H1 (cell line): ENCODE results near the gene WDFY4. TPM values are rescaled to one million over a fixed set of nuclear protein-coding genes. Genes with fewer than 3 reads are reported as not detected.

ENCODE experiments used
- CTCF ChIA-PET: fragments of 300-600 bp; sonication (Branson Sonifier 250); formaldehyde crosslinking; loops from one replicate; lab custom pipeline; 2021; ENCODE audit not compliant: partially characterized antibody; lab: Charles Lee
- POLR2A ChIA-PET: fragments of 300-600 bp; sonication (Branson Sonifier 250); formaldehyde crosslinking; loops from one replicate; lab custom pipeline; 2021; ENCODE audit warnings: inconsistent platforms; ENCODE audit not compliant: partially characterized antibody; lab: Charles Lee
- DNase-seq, 2 experiments: peaks; one replicate each; pipeline versions ENCODE4 v3.0.0 to v3.0.0-alpha.2; 2010 to 2022; ENCODE audit warnings: low spot score in 2 of 2, low read depth in 1 of 2, mixed read lengths in 1 of 2
- FAIRE-seq: peaks from 2 replicates; lab custom pipeline; 2011; peaks lifted over from hg19 to GRCh38; lab: Jason Lieb, UNC
- H2AFZ ChIP-seq: 2 replicates; pipeline ENCODE4 v1.8.1; 2012; ENCODE audit warnings: low read length, inconsistent platforms
- H2AK5ac ChIP-seq: 2 replicates; pipeline ENCODE4 v1.6.1; 2013; ENCODE audit warnings: low read depth, low read length
- H2BK120ac ChIP-seq: replicated peaks from 2 replicates; pipeline ENCODE3; 2013; ENCODE audit warnings: low read depth, low read length, inconsistent platforms
- H2BK12ac ChIP-seq: 2 replicates; pipeline ENCODE4 v1.6.1; 2013; ENCODE audit warnings: low read depth, low read length
- H2BK15ac ChIP-seq: 2 replicates; pipeline ENCODE4 v1.6.1; 2013; ENCODE audit warnings: low read length
- H2BK20ac ChIP-seq: 2 replicates; pipeline ENCODE4 v1.6.1; 2013; ENCODE audit warnings: low read length
- H2BK5ac ChIP-seq: 2 replicates; pipeline ENCODE4 v1.6.1; 2013; ENCODE audit warnings: low read depth, low read length
- H3K14ac ChIP-seq: 2 replicates; pipeline ENCODE4 v1.6.1; 2013; ENCODE audit warnings: inconsistent platforms; ENCODE audit not compliant: insufficient read length
- H3K18ac ChIP-seq: 2 replicates; pipeline ENCODE4 v1.6.1; 2013; ENCODE audit warnings: low read length; ENCODE audit errors: extremely low read depth
- H3K23ac ChIP-seq: 2 replicates; pipeline ENCODE4 v1.6.1; 2013; ENCODE audit warnings: inconsistent platforms; ENCODE audit not compliant: insufficient read length
- H3K23me2 ChIP-seq: 2 replicates; pipeline ENCODE4 v1.6.1; 2013; ENCODE audit warnings: low read depth, low read length
- H3K27ac ChIP-seq: 2 replicates; pipeline ENCODE4 v1.6.1; 2011; ENCODE audit warnings: low read depth, low read length, inconsistent platforms
- H3K27me3 ChIP-seq, 4 experiments: replicated peaks in 1 of 4; 1 replicate in 1 of 4; 2 replicates in 3 of 4; pipeline versions ENCODE4 v1.6.1 to v1.8.1; 2011 to 2013; ENCODE audit warnings: low read length in 3 of 4, mild to moderate bottlenecking in 3 of 4, inconsistent platforms in 2 of 4, mixed read lengths in 2 of 4, moderate library complexity in 1 of 4; ENCODE audit not compliant: control insufficient read depth in 3 of 4, insufficient read depth in 3 of 4; ENCODE audit errors: extremely low read depth in 1 of 4
- H3K36me3 ChIP-seq, 4 experiments: 2 replicates each; pipeline versions ENCODE4 v1.6.1 to v1.8.1; 2011 to 2013; ENCODE audit warnings: mild to moderate bottlenecking in 4 of 4, low read length in 3 of 4, moderate library complexity in 2 of 4, control low read depth in 1 of 4, inconsistent platforms in 1 of 4; ENCODE audit not compliant: insufficient read depth in 4 of 4, control insufficient read depth in 2 of 4
- H3K4ac ChIP-seq: replicated peaks from 2 replicates; pipeline ENCODE3; 2013; ENCODE audit warnings: low read length, low read depth, mixed read lengths, inconsistent platforms; ENCODE audit not compliant: insufficient read length
- H3K4me1 ChIP-seq, 4 experiments: replicated peaks in 1 of 4; 1 replicate in 1 of 4; 2 replicates in 3 of 4; pipeline versions ENCODE4 v1.6.1 to v1.8.1; 2011 to 2013; ENCODE audit warnings: low read length in 3 of 4, inconsistent platforms in 2 of 4, mixed read lengths in 1 of 4; ENCODE audit not compliant: insufficient read depth in 4 of 4, control insufficient read depth in 3 of 4
- H3K4me2 ChIP-seq, 2 experiments: 2 replicates each; pipeline versions ENCODE4 v1.6.1 to v1.8.1; 2011 to 2013; ENCODE audit warnings: low read depth in 2 of 2, low read length in 2 of 2, control low read depth in 1 of 2, inconsistent platforms in 1 of 2, mild to moderate bottlenecking in 1 of 2; ENCODE audit not compliant: insufficient read depth in 1 of 2
- H3K4me3 ChIP-seq, 4 experiments: fragments of 200-600, 300-600 bp in 1 of 4; sonication (generic), shearing (Covaris generic), sonication (Bioruptor Twin) in 1 of 4; 2 replicates each; pipeline versions ENCODE4 v1.5.1 to v1.8.1; 2011 to 2016; ENCODE audit warnings: low read length in 4 of 4, low read depth in 3 of 4, control low read depth in 2 of 4, inconsistent platforms in 2 of 4, mild to moderate bottlenecking in 2 of 4, mixed read lengths in 1 of 4, moderate library complexity in 1 of 4; ENCODE audit not compliant: insufficient read depth in 2 of 4; ENCODE audit errors: extremely low read depth in 1 of 4
- H3K56ac ChIP-seq: replicated peaks from 2 replicates; pipeline ENCODE3; 2013; ENCODE audit warnings: low read depth, mild to moderate bottlenecking, mixed read lengths, low read length, inconsistent platforms; ENCODE audit not compliant: insufficient read length
- H3K79me1 ChIP-seq: 2 replicates; pipeline ENCODE4 v1.6.1; 2013; ENCODE audit warnings: low read depth, low read length, control low read depth
- H3K79me2 ChIP-seq, 2 experiments: 2 replicates each; pipeline versions ENCODE4 v1.6.1 to v1.8.1; 2012 to 2013; ENCODE audit warnings: low read length in 2 of 2, mild to moderate bottlenecking in 2 of 2, inconsistent platforms in 1 of 2; ENCODE audit not compliant: insufficient read depth in 2 of 2, control insufficient read depth in 1 of 2
- H3K9ac ChIP-seq, 4 experiments: replicated peaks in 1 of 4; 1 replicate in 1 of 4; 2 replicates in 3 of 4; pipeline versions ENCODE4 v1.6.1 to v1.8.1; 2011 to 2013; ENCODE audit warnings: low read depth in 3 of 4, low read length in 3 of 4, control low read depth in 2 of 4, mild to moderate bottlenecking in 2 of 4, moderate library complexity in 2 of 4, inconsistent platforms in 1 of 4; ENCODE audit errors: extremely low read depth in 1 of 4
- H3K9me3 ChIP-seq, 2 experiments: 2 replicates each; pipeline versions ENCODE4 v1.6.1 to v1.8.1; 2012 to 2013; ENCODE audit warnings: mild to moderate bottlenecking in 2 of 2, moderate library complexity in 2 of 2, control low read depth in 1 of 2, inconsistent platforms in 1 of 2, low read depth in 1 of 2, low read length in 1 of 2, mixed read lengths in 1 of 2; ENCODE audit not compliant: insufficient read depth in 2 of 2
- H4K20me1 ChIP-seq, 2 experiments: replicated peaks in 1 of 2; 2 replicates each; pipeline versions ENCODE3 to v1.8.1; 2011 to 2013; ENCODE audit warnings: inconsistent platforms in 2 of 2, low read length in 2 of 2, mild to moderate bottlenecking in 1 of 2; ENCODE audit not compliant: insufficient read depth in 2 of 2, control insufficient read depth in 1 of 2
- H4K5ac ChIP-seq: 2 replicates; pipeline ENCODE4 v1.6.1; 2013; ENCODE audit warnings: low read length, low read depth, mixed read lengths, inconsistent platforms; ENCODE audit not compliant: insufficient read length
- H4K8ac ChIP-seq: 2 replicates; pipeline ENCODE4 v1.8.0; 2013; ENCODE audit warnings: mild to moderate bottlenecking, moderate library complexity, low read length, inconsistent platforms; ENCODE audit not compliant: insufficient read depth; ENCODE audit errors: extremely low read depth
- H4K91ac ChIP-seq: replicated peaks from 2 replicates; pipeline ENCODE3; 2013; ENCODE audit warnings: low read length, mixed read lengths, inconsistent platforms; ENCODE audit not compliant: insufficient read length
- BCL11A ChIP-seq, 2 experiments: IDR thresholded peaks; one replicate each; pipeline ENCODE4 v1.6.1; 2011; ENCODE audit warnings: low read depth in 2 of 2, low read length in 2 of 2, mild to moderate bottlenecking in 2 of 2
- EP300 ChIP-seq, 2 experiments: IDR thresholded peaks; 1 replicate in 1 of 2; 2 replicates in 1 of 2; pipeline ENCODE4 v1.6.1; 2011 to 2012; ENCODE audit warnings: low read depth in 2 of 2, low read length in 2 of 2, mild to moderate bottlenecking in 2 of 2, borderline replicate concordance in 1 of 2, inconsistent platforms in 1 of 2, moderate library complexity in 1 of 2
- GTF2F1 ChIP-seq: IDR thresholded peaks from 2 replicates; pipeline ENCODE4 v1.6.1; 2012; ENCODE audit warnings: low read depth, low read length, improper control_type of control experiment, borderline replicate concordance
- RBBP5 ChIP-seq: IDR thresholded peaks from 2 replicates; pipeline ENCODE4 v1.7.1; 2012; ENCODE audit warnings: low read depth, mild to moderate bottlenecking, inconsistent platforms, low read length, moderate library complexity, borderline replicate concordance
- SP2 ChIP-seq: IDR thresholded peaks from 2 replicates; pipeline ENCODE4 v1.6.1; 2012; ENCODE audit warnings: mild to moderate bottlenecking, low read length, inconsistent platforms
- SRF ChIP-seq: IDR thresholded peaks from 2 replicates; pipeline ENCODE4 v1.6.1; 2011; ENCODE audit warnings: mild to moderate bottlenecking, low read depth, low read length, moderate library complexity
- WGBS, 2 experiments: shearing (Covaris generic) in 1 of 2; methylation state at CpG; one replicate each; pipeline versions ENCODE4 v1.1.6 to v1.1.7; 2013 to 2015; ENCODE audit warnings: low lambda C conversion rate in 2 of 2, mixed read lengths in 2 of 2, inconsistent platforms in 1 of 2, low coverage in 1 of 2, missing lambda C conversion rate in 1 of 2; ENCODE audit not compliant: insufficient replicate concordance in 2 of 2, insufficient coverage in 1 of 2, insufficient read length in 1 of 2; ENCODE audit errors: extremely low coverage in 1 of 2, missing lambda C conversion rate in 1 of 2; 5-methylcytosine and 5-hydroxymethylcytosine counted together
- polyA plus RNA-seq, 7 experiments: library from polyadenylated mRNA; depleted of rRNA in 3 of 7; stranded (reverse) in 5 of 7; unstranded in 2 of 7; fragments of >200 nt in 5 of 7; fragments of 200-250 nt in 2 of 7; gene quantifications; 1 replicate in 5 of 7; 2 replicates in 1 of 7; 4 replicates in 1 of 7; pipeline versions ENCODE4 v1.2.1 to v1.2.3, GENCODE V29; 2011 to 2013; ENCODE audit warnings: missing spikeins in 2 of 7, mixed read lengths in 2 of 7
- total RNA-seq: library from RNA; stranded (reverse); fragmentation: NEBNext Ultra II Directional; extraction: Animal tissue kit (Norgen Biotek cat#: 25700); gene quantifications from 2 replicates; pipeline ENCODE4 v1.2.1, GENCODE V29; 2021

WDFY4 gene
- total and polyA plus RNA-seq, 2 of the 8 experiments (the other 6 are each of a cell fraction or from before 2014, with no cell fraction given): not detected

- ChIA-PET POLR2A (no interaction called here), CTCF (no interaction called here)
- no peak for TF ChIP-seq SRF
- no peak for TF ChIP-seq BCL11A (IDR thresholded peaks at IDR 0.05; ENCODE audit: low read depth in 2 of 2, low read length in 2 of 2)
- no peak for TF ChIP-seq RBBP5
- TF ChIP-seq SP2: no peak
- TF ChIP-seq GTF2F1: no peak
- no peak for TF ChIP-seq EP300 (IDR thresholded peaks at IDR 0.05; ENCODE audit: borderline replicate concordance in 1 of 2, low read depth in 2 of 2, low read length in 2 of 2)
- peaks cover 0 to 3% (median 0%) of the 10 kb centered on the region in 4 experiments; a peak in 2 of 7 replicates for H3K4me1 ChIP-seq
- no peak overlapping the region for H3K56ac ChIP-seq
- H2BK120ac ChIP-seq: no peak overlapping the region
- H3K14ac ChIP-seq: no peak overlapping the region
- no peaks in the 10 kb centered on the region for H3K9me3 ChIP-seq
- H2AK5ac ChIP-seq: no peak overlapping the region
- H3K4me3 ChIP-seq: no peak overlapping the region
- H4K91ac ChIP-seq: no peak overlapping the region
- H3K79me2 ChIP-seq: no peaks in the 10 kb centered on the region
- H3K79me1 ChIP-seq: no peaks in the 10 kb centered on the region
- FAIRE-seq (no peak), DNase-seq (no peak)
- no peak overlapping the region for H4K5ac ChIP-seq
- H4K8ac ChIP-seq: no peak overlapping the region
- no peak overlapping the region for H2AFZ ChIP-seq
- H3K4me2 ChIP-seq: no peak overlapping the region
- H3K23me2 ChIP-seq: no peaks in the 10 kb centered on the region; the same call in 1 of the 2 replicates
- 65% methylated on average over 5 of the region's 5 CpGs; no CpG with 5 or more reads in 1 of the 2 experiments for WGBS, 2 experiments
- H3K27ac ChIP-seq: no peak overlapping the region
- no peak overlapping the region for H3K4ac ChIP-seq
- no peak overlapping the region for H2BK20ac ChIP-seq
- H3K27me3 ChIP-seq: no peaks in the 10 kb centered on the region
- no peak overlapping the region for H3K23ac ChIP-seq
- H2BK12ac ChIP-seq: no peak overlapping the region
- no peaks in the 10 kb centered on the region for H3K36me3 ChIP-seq
- no peaks in the 10 kb centered on the region for H4K20me1 ChIP-seq
- no peak overlapping the region for H2BK15ac ChIP-seq
- no peak overlapping the region for H3K9ac ChIP-seq
- H3K18ac ChIP-seq: no peak overlapping the region
- H2BK5ac ChIP-seq: no peak overlapping the region
These were observed 244.8 kb downstream of the WDFY4 start for GRCh38 chr10:48929413-48929990.
